ENCODE data around the gene SLC6A3.
"Not testable (repeated sequence)": the region's sequence is repeated elsewhere in the genome, so short reads cannot be mapped to it uniquely, and the experiment has no call there.

SLC6A3 gene

GRCh38 chr5:1385395-1386273, 59.6 kb downstream of the SLC6A3 start:
- no peak for FAIRE-seq

GRCh38 chr5:1384521-1384920, 60.7 kb downstream of the SLC6A3 start:
- no peak for FAIRE-seq

GRCh38 chr5:1383886-1384401, 61.3 kb downstream of the SLC6A3 start:
- FAIRE-seq: no peak

DNA sequence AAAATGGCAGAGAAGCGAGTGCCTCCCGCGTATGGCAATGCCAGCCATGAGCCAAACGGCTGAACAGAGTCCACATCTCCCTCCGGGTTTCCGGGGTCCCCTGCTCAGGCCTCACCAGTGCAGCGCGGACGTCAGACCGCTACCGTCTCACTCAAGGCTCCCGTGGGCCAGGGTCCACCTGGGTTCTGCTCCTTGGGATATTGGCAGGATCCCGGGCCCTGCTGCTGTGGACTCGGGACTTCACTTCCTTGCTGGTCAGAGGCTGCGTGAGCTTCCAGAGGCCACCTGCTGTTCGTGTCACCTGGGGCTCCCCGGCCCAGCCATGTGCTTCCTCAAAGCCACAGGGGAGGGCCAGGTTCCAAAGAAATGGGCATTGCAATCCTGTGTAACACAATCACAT, 61.9 kb downstream of the SLC6A3 start:
- FAIRE-seq: no peak

DNA sequence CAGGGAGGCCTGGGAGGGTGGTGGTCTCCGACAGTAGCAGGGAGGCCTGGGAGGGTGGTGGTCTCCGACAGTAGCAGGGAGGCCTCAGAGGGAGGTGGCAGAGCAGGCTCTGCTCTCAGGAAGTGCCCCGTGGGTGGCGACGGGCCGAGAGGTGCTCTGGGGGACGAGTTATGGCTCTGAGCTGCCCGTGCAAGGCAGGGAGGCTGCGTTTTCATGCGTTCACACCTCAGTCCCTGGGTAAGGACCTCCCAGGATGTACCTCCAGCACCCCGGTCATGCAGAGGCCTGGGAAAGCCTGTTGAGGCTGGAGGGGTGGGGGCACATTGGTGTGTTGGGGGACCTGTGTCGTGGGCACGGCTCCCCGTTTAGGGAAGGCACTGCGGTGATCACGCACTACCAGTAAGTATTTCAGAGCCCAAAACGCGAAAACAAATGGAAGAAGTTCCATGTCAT, 63.0 kb downstream of the SLC6A3 start:
- no peak for FAIRE-seq

- FAIRE-seq: no peak
These were observed 63.6 kb downstream of the SLC6A3 start for GRCh38 chr5:1381370-1382247.

DNA sequence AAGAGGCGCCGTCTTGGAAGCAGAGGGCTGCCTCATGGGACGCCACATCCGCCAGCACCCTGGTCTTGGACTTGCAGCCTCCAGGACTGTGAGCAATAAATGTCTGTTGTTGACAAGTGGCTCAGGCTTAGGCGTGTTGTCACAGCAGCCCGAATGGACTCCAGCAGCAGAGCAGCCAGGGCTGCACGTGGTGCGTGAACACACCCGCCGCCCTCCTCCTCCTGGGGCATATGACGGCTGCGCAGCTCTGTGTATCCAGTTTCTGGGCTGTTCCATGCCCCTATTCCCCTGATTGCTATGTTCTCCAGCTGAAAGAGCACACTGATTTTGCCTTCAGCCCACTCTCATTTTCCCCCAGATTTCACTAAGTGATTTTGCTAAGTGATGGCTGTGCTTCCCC, 64.3 kb downstream of the SLC6A3 start:
- no peak for FAIRE-seq

DNA sequence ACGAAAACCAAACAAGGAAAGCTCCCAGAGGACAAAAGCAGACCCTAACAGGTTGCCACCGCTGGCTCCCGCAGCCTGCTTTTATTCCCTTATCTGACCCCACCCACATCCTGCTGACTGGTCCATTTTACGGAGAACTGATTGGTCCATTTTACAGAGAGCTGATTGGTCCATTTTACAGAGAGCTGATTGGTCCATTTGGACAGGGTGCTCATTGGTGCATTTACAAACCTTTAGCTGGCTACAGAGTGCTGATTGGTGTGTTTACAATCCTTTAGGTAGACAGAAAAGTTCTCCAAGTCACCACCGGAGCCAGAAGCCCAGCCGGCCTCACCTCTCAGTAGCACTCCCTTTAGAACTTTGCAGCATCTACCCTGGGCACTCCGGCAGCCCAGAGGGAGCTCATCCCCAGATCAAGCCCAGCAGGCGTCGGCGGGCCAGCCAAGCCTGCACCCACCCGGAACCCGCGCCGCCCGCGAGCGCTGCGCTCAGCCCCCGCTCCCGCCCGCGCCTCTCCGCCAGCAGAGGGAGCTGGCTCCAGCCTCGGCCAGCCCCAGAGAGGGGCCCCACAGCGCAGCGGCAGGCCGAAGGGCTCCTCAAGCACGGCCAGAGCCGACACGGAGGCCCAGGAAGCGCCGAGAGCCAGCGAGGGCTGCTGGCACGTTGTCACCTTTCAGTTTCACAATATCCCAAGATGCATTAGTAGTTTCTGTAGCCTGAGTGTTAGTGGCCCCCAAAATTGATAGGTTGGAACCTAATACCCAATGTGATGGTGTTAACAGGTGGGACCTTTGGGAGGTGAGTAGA, 65.0 kb downstream of the SLC6A3 start:
- no peak for FAIRE-seq

- FAIRE-seq: no peak
These were observed 66.2 kb downstream of the SLC6A3 start for GRCh38 chr5:1378866-1379659.

GRCh38 chr5:1378096-1378495, 67.1 kb downstream of the SLC6A3 start:
- no peak for FAIRE-seq

DNA sequence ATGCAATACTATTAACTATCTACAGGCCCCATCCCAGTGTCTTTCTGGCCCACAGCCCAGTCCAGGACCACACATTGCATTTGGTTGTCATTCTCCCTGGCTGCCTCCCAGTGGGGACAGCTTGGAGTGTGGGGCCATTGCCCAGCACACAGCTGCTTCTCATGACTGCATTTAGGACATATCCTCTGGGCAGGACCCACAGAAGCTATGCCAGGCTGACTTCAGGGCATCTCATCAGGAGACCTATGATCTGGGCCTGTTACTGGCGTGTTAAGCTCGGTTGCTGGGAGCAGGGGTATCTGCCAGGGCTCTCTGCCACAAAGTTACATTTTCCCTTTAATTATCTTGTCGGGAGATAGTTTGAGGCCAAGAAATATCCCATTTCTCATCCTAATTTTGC, 68.3 kb downstream of the SLC6A3 start:
- no peak for FAIRE-seq

GRCh38 chr5:1375871-1376810, 69.1 kb downstream of the SLC6A3 start:
- FAIRE-seq: no peak

- FAIRE-seq: no peak
These were observed 70.6 kb downstream of the SLC6A3 start for GRCh38 chr5:1374679-1375055.

GRCh38 chr5:1374030-1374678, 71.1 kb downstream of the SLC6A3 start:
- FAIRE-seq: no peak

- FAIRE-seq: not testable (repeated sequence)
These were observed 73.3 kb downstream of the SLC6A3 start for GRCh38 chr5:1371972-1372342.

DNA sequence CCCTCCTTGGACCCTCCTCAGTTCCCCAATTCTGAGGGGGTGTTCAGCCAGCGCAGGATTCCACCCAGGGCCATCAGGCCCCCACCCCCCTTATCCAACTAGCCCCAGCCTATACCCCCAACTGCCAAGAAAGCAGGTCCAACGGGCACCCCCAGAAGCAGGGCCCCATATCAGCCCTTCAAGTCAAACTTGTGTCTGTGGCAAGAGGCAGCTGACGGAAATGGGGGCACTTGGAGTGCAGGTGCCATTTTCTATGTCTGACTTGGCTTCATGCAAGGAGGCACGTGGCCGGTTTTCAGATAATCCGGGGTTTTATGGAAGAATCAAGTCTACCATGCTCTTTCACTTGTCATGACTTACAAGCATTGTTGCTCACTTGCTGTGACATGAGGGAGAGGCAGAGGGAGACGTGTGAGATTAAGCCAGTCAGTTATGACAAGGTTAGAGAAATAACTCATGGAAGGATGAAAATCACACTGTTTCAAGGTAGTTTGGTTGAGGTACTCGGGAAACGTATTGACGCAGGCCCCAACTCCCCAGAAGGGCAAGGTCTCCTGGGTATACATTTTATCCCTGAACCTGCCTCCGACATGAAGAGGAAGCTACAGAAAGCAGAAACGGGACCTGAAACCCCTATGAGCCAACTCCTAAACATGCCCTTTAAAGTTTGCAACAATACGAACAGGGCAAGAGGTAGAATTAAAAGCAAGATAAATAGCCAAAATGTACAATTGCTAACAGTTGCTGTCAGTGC, 73.8 kb downstream of the SLC6A3 start:
- FAIRE-seq: no peak

DNA sequence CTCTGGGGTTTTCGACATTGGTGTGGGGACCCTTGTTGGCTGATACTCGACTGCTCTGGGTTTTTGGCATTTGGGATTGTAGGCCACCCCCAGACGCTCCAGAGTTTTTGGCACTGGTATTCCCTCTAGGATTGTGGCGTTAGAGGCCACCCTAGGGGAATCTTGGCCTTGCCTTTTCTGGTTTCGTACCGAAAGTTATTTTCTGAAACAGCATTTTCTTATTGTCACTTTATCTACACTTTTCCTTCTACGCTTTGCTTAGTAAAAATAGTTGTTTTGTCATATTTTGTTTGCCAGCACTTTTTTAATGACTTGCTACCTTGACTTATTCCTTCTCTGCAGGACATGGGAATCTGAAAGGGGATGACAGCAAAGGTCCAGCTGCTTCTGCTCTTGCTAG, 75.2 kb downstream of the SLC6A3 start:
- no peak for FAIRE-seq

- FAIRE-seq: no peak
These were observed 76.5 kb downstream of the SLC6A3 start for GRCh38 chr5:1368756-1369155.

DNA sequence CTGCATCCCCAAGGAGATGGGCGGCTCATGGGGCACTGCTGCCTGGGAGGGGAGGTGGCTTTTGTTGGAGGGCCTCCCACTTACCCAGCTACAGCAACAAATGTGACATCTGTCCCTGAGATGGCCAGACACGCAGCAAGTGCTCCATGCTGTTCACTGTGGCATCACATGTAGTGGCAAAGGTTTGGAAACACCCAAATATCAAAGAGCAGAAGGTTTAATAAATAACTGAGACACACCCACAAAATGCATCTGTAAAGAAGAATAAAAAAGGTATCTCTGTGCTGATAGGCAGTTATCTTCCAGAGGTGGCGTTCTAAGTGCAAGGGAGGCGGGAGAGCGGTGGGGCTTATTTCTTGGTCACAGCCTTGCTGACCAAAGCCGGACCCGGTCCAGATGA, 77.0 kb downstream of the SLC6A3 start:
- FAIRE-seq: no peak

- FAIRE-seq: no peak
These were observed 78.1 kb downstream of the SLC6A3 start for GRCh38 chr5:1367149-1367548.

All from G401.6 (cell line).